Measurements from ENCODE around the gene MUS81.

The MUS81 gene

GRCh38 chr11:65862191-65862735 is 2.0 kb downstream of the MUS81 start:
- no peak for DNase-seq

- no peak for DNase-seq
Measured at GRCh38 chr11:65862941-65863888, 3.0 kb downstream of the MUS81 start.

DNA sequence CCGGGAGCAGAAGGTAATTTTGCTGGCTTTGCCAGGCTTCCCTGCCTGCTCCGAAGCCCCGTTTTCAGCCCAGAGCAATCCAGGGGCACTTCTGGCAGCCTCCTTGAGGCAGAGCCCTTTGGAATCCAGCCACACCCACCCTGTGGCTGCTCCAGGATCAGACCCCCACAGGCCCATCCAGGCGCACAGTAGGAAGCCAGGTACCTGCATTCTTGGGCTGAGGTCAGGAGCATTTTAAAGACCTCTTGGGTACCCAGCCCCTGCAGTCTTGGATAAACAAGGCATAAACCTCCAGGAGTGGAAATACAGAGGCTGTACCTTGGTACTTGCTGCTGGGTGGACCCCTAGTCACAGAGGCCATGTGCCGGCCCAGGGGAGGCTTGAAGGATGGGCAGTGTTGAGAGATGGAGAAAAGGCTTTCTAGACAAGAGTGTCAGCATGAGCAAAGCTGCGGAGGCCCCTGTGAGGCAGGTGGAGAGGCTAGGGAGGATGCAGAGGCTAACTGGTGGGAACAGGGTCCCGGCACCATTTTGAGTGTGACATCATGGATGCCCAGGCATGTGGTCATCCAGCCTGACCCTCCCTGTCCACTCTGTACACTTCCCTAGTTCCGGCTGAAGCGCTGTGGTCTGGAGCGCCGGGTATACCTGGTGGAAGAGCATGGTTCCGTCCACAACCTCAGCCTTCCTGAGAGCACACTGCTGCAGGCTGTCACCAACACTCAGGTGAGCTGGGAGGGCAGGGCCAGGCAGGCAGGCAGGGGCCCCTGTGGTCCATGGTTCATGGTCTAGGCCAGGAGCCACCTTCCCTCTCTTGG is 3.9 kb downstream of the MUS81 start:
- DNase-seq: no peak

GRCh38 chr11:65864706-65865471 is 4.7 kb downstream of the MUS81 start:
- no peak for DNase-seq

- no peak for DNase-seq
Measured at GRCh38 chr11:65865550-65866172, 5.4 kb downstream of the MUS81 start.

- DNase-seq: no peak
Measured at GRCh38 chr11:65866509-65867283, 6.5 kb downstream of the MUS81 start.

- no peak for DNase-seq
Measured at GRCh38 chr11:65867284-65868071, 7.2 kb downstream of the MUS81 start.

- DNase-seq: no peak
Measured at GRCh38 chr11:65868076-65868667, 7.9 kb downstream of the MUS81 start.

DNA sequence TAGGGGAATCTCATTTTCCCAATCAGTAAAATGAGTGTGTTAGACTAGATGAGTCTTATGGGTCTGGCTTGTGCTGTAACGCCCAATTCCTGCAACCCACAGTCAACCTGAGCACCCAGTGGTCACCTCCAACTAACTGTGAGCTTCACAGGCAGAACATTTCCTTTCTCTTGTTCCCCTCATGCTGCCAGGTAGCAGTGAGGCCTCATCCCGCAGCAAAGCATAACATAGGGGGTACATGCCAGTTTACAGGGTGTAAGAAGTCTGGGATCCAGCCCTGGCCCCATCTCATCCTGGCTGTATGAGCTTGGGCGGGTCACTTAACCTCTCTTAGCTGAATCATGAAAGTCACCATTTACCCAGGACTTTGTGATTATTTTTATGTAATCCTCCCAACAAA is 8.7 kb downstream of the MUS81 start:
- DNase-seq: no peak

- no peak for DNase-seq
Measured at GRCh38 chr11:65869643-65870306, 9.5 kb downstream of the MUS81 start.

- DNase-seq: no peak
Measured at GRCh38 chr11:65870307-65870658, 10.1 kb downstream of the MUS81 start.

GRCh38 chr11:65870706-65871681 is 10.8 kb downstream of the MUS81 start:
- DNase-seq: peak; percentile 57

- no peak for DNase-seq
Measured at GRCh38 chr11:65871811-65872548, 11.7 kb downstream of the MUS81 start.

- DNase-seq: no peak
Measured at GRCh38 chr11:65872586-65873317, 12.5 kb downstream of the MUS81 start, which contains the start of gene EFEMP2. TSS of gene EFEMP2 (minus strand) at chr11:65872800. CDS start at chr11:65872354, 446 bp downstream.

DNA sequence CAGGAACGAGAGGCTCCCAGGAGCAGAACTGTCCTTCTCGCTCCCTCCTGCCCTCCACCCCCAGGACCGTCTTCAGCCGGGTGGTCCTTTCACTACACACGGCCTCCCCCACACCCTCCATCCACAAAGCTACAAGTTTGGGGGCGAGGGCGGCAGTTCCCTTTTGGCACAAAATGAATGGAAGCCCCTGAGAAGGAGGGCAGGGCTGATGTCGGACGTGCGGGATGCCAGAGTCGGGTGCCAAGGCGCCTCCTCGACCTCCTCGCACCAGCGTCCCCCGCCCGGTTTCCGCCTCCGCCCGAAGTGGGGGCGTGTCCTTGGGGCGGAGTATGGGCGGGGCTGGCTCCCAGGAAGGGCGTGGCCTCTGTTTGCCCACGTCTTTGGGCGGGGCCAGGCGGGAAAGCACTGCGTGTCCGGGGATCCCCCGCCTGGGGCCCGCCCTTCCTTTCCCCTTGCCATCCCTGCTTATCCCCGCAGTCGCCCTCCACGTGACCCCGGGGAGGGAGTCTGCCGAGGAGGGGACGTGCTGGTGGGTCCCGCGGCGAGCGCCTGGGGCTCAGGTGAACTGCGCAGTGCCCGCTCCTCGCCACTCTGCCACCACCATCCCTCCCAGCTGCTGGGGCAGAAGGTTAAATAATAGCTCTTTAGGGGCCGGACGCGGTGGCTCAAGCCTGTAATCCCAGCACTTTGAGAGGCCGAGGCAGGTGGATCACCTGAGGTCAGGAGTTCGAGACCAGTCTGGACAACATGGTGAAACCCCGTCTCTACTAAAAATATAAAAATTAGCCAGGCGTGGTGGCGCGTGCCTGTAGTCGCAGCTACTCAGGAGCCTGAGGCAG is 13.3 kb downstream of the MUS81 start:
- peak; percentile 75 for DNase-seq

DNA sequence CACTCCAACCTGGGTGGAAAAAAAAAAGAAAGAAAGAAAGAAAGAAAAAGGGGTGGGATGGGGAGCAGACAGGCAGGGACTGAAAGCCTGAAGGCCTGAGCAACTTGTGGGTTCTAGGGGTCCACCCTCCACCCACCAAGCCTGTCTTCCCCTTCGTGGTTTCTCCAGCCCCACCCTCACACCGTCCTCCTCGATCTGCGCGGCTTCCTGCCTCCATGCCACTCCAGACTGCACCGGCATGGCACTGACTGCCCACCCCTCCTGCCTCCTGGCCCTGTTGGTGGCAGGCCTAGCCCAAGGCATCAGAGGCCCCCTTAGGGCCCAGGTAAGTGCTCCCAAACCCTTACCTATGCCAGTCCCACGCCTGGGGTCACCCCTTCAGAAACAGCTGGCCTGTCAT is 19.4 kb downstream of the MUS81 start, which contains the start of gene CTSW:
TSS of gene CTSW (plus strand) at position 221 of the 400 bp plus-strand sequence. CDS start at position 239, 18 bp downstream.
- peak; percentile 67 for DNase-seq

Data from GDM1 (cell line).